Stimulated activated CD4-positive, alpha-beta T cell treated with anti-CD3 and anti-CD28 coated beads, Interleukin-4, amount 100 ng/mL, for 4 hours (primary cell): ENCODE data around the gene XIRP1.

ENCODE experiments used
- DNase-seq, 2 experiments: peaks; one replicate each; pipeline ENCODE4 v3.0.0-alpha.2; 2020

XIRP1 gene

DNA sequence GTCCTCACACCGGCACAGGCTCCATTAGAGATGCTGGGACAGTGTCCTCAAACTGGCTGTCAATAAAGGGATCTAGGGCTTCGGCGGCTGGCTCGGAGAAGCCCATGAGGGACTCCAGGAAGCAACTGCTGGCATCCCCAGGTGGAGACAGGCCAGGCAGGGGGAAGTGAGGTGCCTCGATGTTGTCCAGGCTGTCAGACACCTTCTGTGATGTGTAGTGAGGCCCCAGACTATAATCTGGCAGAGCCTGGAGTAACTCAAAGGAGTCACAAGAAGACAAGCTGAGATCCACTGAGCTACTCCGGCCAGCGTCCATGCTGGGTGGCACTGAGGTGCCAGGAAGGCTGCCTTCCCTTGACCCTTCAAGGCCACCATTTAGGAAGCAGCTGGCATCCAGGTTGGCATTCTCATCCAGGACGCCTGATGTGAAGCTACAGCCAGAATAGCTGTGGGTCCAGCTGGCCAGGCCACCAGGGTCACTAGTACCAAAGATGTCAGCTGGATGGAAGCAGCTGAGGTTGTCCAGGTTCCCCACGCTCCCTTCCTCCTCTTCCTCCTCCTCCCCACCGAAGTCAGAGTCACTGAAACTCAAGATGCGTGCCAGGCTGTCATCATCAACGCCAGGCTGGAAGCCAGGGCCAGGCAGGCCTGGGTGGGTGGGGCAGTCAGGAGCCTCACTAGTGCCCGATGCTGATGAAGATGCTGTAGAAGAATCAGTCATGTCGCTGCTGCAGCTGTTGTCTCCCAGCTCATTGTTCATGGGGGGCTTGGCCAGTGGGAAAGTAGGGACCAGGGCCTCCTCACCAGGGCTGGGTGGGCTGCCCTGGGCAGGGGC is 49.1 kb downstream of the XIRP1 start:
- DNase-seq, result no peak

DNA sequence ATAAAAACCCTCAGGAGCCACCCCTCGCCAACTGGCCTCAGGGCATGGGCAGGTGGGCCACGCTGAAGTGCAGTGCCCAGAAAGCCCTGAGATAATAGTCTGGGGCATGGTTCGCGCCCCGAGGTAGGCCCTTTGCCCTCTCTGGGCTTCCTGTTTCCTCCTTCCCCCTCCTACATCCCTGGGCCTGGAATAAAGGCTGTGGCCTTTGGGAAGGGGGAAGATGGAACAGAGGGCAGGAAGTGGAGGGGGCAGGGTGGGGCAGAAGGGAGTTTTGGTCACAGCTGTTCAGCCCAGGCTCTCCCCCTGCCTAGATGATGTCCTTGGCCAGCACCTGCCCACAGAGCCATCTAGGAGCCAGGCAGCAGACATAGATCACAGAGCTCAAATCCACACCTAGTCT is 50.3 kb downstream of the XIRP1 start:
- no peak for DNase-seq

DNA sequence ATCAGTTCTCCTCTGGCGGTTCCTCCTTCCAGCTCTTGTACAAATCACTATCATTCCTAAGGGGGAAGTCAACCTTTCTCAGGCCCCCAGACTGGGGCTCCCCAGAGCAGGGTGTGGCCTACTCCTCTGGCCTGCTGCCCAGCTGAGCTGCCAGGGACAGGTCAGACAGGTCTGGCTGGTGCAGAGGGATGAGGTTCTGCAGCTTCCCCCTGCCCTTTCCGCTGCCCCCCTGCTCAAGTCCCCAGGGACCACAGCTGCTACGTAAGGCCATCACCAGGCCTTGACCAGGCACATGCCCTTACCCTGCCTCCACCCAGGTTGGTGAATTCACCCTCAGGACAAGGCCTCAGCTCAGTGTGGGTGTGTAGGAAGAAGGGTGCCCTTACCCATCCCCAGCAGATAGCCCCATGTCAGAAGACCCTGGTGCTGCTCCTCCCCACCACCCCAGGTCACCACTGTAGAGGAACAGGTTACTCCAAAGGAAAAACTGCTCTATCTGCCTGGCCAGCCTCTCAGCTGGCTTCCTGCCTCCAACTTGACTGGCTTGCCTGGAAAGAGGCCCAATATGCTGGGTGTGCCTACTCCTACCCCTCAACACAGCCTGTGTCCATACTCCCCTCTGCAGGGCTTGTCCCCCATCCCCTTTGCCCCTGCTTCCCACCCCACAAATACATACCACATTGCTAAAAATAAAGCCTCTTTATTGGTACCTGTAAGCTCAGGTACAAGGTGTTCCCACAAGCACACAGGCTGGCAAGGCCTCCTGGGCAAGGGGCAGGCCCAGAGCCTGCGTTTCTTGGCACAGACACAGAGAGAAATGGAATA is 51.0 kb downstream of the XIRP1 start:
- no peak for DNase-seq

DNA sequence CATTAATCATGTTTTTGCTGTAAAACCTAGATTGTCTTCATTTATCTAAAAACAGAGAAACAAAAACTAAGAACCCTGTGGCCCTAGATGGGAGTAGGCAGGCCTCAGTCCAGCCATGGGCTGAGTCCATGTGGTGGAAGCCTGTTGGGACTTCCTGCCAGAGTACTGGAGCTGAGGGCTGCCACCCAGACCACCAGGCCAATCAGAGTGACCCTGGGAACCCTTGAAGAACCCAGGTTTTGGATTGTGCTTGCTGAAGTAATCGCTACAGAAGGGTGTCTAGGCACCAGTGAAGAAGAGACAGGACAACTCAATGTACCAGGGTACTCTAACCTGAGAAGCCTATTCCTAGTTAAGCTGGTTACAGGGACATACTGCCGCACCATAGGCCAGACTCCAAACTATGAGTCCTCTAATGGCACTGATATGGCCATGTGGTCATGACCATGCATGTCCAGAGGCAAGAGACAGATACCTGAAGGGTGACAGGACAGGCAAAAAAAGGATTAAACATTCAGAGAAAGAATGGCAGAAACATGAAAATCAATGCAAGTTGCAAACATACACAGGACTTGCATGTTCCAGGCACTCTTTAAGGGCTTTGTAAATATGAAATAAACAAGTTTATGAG is 51.9 kb downstream of the XIRP1 start:
- no peak for DNase-seq

DNA sequence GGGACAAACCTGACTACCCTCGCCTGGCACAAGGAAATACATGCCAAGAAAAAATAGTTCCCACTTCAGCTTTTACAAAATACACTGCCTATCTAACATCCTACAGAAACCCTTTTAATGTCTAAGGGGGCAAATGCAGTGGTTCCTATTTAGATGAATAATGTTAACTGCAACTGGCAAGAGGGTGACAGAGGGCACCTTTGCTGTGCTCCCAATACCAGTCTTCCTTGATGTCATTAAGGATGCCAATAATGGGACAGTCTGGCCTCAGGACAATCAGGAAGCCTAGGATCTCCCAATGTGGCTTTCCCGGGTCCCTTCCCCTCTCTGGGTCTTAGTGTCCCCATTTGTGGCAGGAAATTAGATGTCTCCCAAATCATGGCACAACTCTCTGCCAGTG is 53.0 kb downstream of the XIRP1 start:
- no peak for DNase-seq

DNA sequence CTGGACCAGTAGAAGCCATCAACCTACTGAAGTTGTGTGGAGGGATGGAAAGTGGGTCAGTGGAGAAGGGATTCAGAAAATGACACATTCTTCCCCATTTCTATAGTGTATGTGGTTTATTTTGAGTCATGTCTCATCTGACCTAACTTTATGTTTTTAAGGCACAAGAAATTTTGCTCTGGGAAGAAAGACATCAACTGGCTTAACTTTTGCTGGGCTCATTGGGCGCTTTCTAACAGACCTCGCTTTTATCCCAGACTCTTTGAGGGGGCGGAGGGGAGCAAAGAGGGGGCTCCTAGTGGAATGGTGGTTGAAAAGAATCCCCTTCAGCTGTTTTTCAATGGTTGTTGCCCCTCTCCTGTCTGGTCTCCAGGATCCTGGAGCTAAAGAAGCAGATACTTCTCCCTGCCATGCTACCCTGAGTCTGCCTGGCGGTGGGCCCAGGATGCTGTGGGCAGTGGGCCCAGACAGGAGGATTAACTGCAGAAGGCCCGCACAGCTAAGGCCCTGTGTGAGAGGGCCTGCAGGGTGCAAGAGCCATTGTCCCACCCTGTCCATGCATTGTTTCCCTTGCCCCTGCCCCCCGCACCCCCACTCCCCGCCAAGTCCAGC is 53.5 kb downstream of the XIRP1 start:
- DNase-seq, result no peak

DNA sequence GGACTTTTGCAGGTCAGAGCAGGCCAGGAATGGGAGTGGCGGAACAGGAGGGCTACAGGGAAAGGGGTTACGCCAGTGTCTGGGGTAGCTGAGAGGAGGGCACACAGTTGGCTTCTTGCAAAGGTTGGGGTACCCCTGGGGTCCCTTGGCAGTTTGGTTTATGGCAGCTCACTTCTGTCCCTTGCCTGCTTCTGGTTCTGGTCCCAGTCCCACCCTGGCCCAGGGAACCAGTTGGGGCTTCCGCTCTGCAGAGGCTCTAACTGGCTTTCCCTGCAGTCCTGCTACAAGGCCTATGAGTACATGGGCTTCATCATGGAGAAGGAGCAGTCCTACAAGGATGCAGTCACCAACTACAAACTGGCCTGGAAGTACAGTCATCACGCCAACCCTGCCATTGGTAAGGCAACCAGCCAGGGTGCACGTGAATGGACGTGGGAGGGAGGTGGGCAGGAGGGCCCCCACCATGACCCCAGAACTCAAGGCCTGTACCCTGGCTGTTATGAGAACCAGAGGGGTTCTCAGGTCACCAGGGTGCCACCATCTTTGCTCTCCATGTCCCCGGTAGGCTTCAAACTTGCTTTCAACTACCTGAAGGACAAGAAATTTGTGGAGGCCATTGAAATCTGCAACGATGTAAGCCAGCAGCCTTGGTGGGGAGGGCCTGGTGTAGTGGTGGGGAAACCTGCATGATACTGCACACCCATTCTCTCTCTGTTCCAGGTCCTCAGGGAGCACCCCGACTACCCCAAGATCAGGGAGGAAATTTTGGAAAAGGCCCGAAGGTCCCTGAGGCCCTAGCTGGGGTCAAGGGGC is 54.2 kb downstream of the XIRP1 start:
- no peak for DNase-seq

DNA sequence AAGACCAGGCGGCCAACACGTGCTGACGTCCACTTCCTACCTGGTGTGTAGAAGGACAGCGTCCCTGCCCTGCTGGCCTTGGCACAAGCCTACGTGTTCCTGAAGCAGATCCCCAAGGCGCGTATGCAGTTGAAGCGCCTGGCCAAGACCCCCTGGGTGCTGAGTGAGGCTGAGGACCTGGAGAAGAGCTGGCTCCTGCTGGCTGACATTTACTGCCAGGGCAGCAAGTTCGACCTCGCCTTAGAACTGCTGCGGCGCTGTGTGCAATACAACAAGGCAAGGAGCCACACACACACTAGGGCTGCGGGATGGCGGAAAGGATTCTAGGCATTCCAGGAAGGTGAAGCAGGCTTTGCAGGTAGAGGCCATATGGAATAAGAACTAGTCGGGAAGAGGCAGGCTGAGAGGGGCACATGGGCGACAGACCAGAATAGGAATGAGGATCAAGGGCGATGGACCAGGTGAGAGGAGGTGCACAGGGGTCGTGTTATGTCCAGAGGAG is 54.9 kb downstream of the XIRP1 start:
- DNase-seq, result no peak

DNA sequence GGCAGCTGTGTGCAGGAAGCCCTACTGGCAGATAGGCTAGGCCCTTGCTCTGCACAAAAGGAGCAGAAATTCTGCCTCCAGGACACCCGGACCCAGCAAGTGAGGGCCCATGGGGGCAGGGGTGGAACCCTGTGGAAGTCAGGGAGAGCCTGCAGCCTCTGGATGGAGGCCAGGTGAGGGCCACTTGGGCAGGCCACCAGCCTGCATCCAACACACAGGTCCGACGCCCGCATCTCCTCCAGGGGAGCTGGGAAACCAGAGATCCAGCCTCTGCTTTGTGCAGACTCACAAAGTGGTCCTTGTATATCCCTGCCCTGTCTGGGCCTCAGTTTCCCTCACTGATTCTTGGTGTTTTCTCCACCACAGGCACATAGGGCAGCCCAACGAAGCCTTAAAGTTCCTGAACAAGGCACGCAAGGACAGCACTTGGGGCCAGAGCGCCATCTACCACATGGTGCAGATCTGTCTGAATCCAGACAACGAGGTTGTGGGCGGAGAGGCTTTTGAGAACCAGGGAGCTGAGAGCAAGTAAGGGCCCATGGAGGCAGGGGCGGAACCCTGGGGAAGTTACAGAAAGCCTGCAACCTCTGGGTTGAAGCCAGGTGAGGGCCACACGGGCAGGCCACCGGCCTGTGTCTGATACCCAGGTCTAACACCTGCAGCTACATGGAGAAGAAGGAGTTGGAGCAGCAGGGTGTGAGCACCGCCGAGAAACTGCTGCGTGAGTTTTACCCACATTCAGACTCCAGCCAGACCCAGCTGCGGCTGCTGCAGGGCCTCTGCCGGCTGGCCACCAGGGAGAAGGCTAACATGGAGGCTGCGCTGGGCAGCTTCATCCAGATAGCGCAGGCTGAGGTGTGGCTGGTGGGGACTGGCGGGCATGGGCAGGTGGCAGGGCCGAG is 55.6 kb downstream of the XIRP1 start:
- no peak for DNase-seq

DNA sequence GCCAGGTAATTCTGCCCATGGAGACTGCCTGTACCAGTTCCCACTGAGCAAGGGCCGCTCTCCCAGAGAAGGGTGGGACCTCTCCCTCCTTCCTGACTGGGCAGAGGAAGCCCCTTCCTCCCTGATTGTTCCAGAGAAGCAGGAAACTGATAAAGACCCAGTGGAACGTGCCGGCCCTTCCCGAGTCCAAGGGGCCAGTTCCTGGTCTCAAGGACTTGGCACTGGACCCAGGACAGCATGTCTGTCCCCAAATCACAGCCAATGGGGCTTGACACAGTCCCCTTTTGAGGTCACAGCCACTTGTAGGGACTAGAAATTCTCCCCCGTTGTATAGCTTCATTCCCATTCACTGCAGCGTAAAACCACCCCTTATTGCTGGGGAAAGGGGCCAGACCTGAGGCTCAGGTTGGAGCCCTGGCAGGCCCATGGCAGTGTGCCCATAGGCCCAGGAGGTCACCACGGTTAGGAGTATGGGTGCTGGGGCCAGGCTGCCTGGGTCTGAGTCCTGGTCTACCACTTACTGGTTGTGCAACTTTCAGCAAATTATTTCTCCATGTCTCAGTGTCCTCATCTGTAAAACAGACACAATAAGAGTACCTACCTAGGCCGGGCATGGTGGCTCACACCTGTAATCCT is 57.1 kb downstream of the XIRP1 start:
- no peak for DNase-seq

DNA sequence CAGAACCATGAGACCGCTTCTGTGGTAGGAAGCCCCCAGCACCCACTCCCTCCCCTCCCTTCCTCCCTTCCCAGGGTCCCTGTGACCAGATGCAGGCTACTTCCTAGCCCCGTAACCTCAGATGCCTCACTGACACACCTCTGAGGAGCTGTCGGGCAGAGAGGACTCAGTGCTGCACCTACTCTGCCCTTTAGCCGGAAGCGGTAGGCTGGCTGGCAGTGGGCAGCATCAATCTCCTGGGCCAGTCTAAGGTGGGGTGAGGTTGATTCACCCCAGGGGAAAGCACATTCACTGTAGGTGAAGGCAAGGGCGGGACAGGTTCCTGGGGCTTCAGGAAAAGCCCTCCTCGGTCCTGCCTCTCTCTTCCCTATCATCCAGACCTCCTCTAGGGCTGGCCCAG is 58.1 kb downstream of the XIRP1 start:
- DNase-seq, result no peak

DNA sequence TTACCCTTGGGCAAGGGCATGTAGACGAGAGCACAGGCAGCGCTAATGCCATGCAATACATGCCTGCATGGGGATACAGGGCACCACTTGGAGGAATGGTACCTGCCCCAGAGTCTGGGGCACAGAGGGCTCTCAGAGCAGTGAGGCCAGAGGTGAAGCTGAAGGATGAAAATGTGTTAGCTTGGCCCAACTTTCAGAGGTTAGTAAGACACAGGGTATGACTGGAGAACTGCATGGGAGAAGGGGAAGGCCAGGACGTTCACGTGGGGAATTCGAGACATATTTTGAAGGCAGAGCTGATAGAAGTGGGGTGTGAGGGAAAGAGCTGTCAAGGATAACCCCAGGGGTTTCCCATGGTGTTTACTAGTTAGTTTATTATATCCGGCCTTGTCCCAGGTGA is 58.6 kb downstream of the XIRP1 start:
- DNase-seq, result no peak
